ENCODE results near the gene MED13L.

GRCh38 chr12:116011217-116011616 is 266.3 kb downstream of the MED13L start:
- TF ChIP-seq YY1 (IDR thresholded peaks at IDR 0.05; ENCODE audit: insufficient read depth, insufficient read length), result no peak
- no peak for TF ChIP-seq SUZ12 (IDR thresholded peaks at IDR 0.05; ENCODE audit: extremely low read depth, insufficient read depth, insufficient read length)
- TF ChIP-seq ZNF274 (IDR thresholded peaks at IDR 0.05; ENCODE audit: low read depth, low read length), result no peak

All from NT2/D1 (cell line).